ENCODE data around the gene AGFG2.

The AGFG2 gene

GRCh38 chr7:100612730-100613390, 73.9 kb downstream of the AGFG2 start:
- no peak for DNase-seq (ENCODE audit: low read depth)

GRCh38 chr7:100613412-100614175, 74.6 kb downstream of the AGFG2 start:
- DNase-seq (ENCODE audit: low read depth) = no peak

- DNase-seq (ENCODE audit: low read depth) = no peak
Observed at GRCh38 chr7:100614308-100614861, 75.4 kb downstream of the AGFG2 start.

Data from stromal cell of bone marrow (primary cell).